ENCODE data around the gene ADGRB3.

DNA sequence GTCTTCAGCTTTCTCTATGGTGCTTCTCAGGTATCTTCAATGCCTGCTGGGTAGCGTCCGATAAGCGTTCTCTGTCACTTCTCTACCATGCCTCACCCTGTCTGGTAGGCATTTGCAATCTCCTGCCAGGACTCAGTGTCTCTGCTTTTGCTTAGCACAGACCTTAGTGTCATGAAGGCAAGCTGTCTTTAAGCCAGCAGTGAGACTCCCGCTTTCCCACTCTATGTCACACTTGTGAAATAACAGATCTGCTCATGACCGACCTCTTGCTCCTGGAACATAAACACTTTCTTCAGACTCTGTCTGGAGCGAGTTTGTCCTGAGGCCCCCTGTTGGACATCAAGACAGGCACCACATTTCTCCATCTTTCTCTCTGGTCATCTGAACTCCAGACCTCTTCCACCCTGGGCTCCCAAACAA lies 17.0 kb downstream of the ADGRB3 start:
- TF ChIP-seq, protein P1, sequence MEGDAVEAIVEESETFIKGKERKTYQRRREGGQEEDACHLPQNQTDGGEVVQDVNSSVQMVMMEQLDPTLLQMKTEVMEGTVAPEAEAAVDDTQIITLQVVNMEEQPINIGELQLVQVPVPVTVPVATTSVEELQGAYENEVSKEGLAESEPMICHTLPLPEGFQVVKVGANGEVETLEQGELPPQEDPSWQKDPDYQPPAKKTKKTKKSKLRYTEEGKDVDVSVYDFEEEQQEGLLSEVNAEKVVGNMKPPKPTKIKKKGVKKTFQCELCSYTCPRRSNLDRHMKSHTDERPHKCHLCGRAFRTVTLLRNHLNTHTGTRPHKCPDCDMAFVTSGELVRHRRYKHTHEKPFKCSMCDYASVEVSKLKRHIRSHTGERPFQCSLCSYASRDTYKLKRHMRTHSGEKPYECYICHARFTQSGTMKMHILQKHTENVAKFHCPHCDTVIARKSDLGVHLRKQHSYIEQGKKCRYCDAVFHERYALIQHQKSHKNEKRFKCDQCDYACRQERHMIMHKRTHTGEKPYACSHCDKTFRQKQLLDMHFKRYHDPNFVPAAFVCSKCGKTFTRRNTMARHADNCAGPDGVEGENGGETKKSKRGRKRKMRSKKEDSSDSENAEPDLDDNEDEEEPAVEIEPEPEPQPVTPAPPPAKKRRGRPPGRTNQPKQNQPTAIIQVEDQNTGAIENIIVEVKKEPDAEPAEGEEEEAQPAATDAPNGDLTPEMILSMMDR (IDR thresholded peaks at IDR 0.05) = no peak
- TF ChIP-seq POLR2A (IDR thresholded peaks at IDR 0.05) = no peak
